ENCODE results near the gene CIAO2B. TPM values are rescaled to one million over a fixed set of nuclear protein-coding genes. Genes with fewer than 3 reads are reported as not detected.

CIAO2B gene
- total and polyA plus RNA-seq, 4 donors, result 51.1 to 120 (median 86.2) TPM

DNA sequence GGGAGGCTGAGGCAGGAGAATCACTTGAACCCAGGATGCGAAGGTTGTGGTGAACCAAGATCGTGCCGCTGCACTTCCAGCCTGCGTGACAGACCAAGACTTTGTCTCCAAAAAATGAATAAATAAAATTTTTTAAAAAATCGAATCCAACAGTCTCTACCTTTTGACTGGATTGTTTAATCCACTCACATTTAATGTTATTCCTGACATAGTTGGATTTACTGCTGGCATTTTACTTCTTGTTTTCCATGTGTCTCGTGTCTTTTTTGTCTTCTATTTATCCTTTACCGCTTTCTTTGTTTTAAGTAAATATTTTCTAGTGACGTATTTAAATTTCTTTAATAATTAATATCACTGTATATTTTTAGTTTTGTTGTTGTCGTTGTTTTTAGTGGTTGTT lies 48.8 kb upstream of the CIAO2B start:
- peaks cover 0 to 7% (median 2%) of the 10 kb centered on the region in 4 donors for H3K4me1 ChIP-seq (ENCODE audit: control insufficient read depth in 4 of 4, insufficient read depth in 4 of 4, low read length in 3 of 4)
- H3K9me3 ChIP-seq (ENCODE audit: control insufficient read depth in 4 of 4, low read length in 3 of 4), result no peaks in the 10 kb centered on the region
- TF ChIP-seq HNF4A (conservative IDR thresholded peaks at IDR 0.05), result no peak
- TF ChIP-seq, protein P1, sequence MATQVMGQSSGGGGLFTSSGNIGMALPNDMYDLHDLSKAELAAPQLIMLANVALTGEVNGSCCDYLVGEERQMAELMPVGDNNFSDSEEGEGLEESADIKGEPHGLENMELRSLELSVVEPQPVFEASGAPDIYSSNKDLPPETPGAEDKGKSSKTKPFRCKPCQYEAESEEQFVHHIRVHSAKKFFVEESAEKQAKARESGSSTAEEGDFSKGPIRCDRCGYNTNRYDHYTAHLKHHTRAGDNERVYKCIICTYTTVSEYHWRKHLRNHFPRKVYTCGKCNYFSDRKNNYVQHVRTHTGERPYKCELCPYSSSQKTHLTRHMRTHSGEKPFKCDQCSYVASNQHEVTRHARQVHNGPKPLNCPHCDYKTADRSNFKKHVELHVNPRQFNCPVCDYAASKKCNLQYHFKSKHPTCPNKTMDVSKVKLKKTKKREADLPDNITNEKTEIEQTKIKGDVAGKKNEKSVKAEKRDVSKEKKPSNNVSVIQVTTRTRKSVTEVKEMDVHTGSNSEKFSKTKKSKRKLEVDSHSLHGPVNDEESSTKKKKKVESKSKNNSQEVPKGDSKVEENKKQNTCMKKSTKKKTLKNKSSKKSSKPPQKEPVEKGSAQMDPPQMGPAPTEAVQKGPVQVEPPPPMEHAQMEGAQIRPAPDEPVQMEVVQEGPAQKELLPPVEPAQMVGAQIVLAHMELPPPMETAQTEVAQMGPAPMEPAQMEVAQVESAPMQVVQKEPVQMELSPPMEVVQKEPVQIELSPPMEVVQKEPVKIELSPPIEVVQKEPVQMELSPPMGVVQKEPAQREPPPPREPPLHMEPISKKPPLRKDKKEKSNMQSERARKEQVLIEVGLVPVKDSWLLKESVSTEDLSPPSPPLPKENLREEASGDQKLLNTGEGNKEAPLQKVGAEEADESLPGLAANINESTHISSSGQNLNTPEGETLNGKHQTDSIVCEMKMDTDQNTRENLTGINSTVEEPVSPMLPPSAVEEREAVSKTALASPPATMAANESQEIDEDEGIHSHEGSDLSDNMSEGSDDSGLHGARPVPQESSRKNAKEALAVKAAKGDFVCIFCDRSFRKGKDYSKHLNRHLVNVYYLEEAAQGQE (IDR thresholded peaks at IDR 0.05), result no peak
- TF ChIP-seq FOXA1 (IDR thresholded peaks at IDR 0.05), result no peak
- TF ChIP-seq RAD21 (IDR thresholded peaks at IDR 0.05), result no peak
- DNase-seq (ENCODE audit: low spot score), result no peak
- H3K4me3 ChIP-seq (ENCODE audit: low read depth in 1 of 3, low read length in 3 of 3), result no peak overlapping the region
- H3K9ac ChIP-seq (ENCODE audit: low read depth in 1 of 2, low read length in 2 of 2), result no peak overlapping the region
- H3K27ac ChIP-seq (ENCODE audit: low read depth in 1 of 2, low read length in 2 of 2), result no peak overlapping the region
- H3K27me3 ChIP-seq (ENCODE audit: control insufficient read depth in 4 of 4, insufficient read depth in 4 of 4, low read length in 3 of 4), result no peaks in the 10 kb centered on the region
- 96% methylated on average over 9 of the region's 9 CpGs for WGBS
- no peaks in the 10 kb centered on the region for H3K36me3 ChIP-seq (ENCODE audit: control insufficient read depth in 4 of 4, insufficient read depth in 3 of 4, low read depth in 1 of 4, low read length in 3 of 4)

DNA sequence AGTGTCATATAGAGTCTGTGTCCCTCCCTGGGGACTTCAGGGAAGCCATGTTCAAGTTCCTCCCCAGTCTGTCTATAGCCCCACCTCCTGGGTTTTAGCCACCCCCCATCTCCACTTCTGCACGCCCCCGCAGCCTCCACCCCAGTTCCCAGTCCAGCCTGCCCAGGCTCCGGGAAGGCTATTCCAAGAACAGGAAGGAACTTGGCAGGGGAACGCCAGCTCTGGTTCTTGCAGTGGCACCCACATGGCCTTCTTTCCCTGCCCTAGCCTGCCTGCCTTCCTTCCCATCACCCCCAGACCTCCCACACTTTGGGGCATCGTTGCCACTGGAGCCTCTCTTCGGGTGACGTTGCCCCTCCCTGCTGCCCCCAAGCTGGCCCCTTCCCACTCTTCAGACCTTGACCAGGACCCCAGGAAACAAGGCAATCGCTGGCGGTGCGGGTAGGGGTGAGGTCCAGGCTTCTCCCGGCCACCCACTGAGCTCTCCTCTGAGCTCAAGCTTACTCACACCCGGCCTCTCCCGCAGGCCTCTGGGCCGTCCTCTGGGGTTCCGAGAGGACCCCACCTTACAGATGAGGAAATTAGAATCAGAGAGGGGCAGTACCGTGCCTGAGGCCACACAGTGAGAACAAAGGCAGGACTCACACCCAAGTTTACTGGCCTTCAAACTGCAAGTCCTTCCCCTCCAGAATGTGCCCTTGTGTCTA lies 45.0 kb upstream of the CIAO2B start:
- Histone ChIP-seq H3K4me1 (ENCODE audit: control insufficient read depth in 4 of 4, insufficient read depth in 4 of 4, low read length in 3 of 4) (peaks cover 0 to 15% (median 7%) of the 10 kb centered on the region in 4 donors), H3K27me3 (ENCODE audit: control insufficient read depth in 4 of 4, insufficient read depth in 4 of 4, low read length in 3 of 4) (no peaks in the 10 kb centered on the region), H3K27ac (ENCODE audit: low read depth in 1 of 2, low read length in 2 of 2) (no peak overlapping the region), H3K36me3 (ENCODE audit: control insufficient read depth in 4 of 4, insufficient read depth in 3 of 4, low read depth in 1 of 4, low read length in 3 of 4) (no peaks in the 10 kb centered on the region), H3K9me3 (ENCODE audit: control insufficient read depth in 4 of 4, low read length in 3 of 4) (no peaks in the 10 kb centered on the region), H3K9ac (ENCODE audit: low read depth in 1 of 2, low read length in 2 of 2) (no peak overlapping the region), H3K4me3 (ENCODE audit: low read depth in 1 of 3, low read length in 3 of 3) (no peak overlapping the region)
- no peak for DNase-seq (ENCODE audit: low spot score)
- TF ChIP-seq RXRA (IDR thresholded peaks at IDR 0.05), result no peak
- TF ChIP-seq FOXA1 (IDR thresholded peaks at IDR 0.05), result no peak
- no peak for TF ChIP-seq EGR1 (IDR thresholded peaks at IDR 0.05; ENCODE audit: low read depth in 2 of 2)
- TF ChIP-seq, protein P2, sequence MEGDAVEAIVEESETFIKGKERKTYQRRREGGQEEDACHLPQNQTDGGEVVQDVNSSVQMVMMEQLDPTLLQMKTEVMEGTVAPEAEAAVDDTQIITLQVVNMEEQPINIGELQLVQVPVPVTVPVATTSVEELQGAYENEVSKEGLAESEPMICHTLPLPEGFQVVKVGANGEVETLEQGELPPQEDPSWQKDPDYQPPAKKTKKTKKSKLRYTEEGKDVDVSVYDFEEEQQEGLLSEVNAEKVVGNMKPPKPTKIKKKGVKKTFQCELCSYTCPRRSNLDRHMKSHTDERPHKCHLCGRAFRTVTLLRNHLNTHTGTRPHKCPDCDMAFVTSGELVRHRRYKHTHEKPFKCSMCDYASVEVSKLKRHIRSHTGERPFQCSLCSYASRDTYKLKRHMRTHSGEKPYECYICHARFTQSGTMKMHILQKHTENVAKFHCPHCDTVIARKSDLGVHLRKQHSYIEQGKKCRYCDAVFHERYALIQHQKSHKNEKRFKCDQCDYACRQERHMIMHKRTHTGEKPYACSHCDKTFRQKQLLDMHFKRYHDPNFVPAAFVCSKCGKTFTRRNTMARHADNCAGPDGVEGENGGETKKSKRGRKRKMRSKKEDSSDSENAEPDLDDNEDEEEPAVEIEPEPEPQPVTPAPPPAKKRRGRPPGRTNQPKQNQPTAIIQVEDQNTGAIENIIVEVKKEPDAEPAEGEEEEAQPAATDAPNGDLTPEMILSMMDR (IDR thresholded peaks at IDR 0.05; ENCODE audit: low read depth, low read length, missing input control), result no peak
- TF ChIP-seq, protein P3, sequence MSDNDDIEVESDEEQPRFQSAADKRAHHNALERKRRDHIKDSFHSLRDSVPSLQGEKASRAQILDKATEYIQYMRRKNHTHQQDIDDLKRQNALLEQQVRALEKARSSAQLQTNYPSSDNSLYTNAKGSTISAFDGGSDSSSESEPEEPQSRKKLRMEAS (IDR thresholded peaks at IDR 0.05), result no peak
- no peak for TF ChIP-seq RAD21 (IDR thresholded peaks at IDR 0.05)
- TF ChIP-seq, protein P4, sequence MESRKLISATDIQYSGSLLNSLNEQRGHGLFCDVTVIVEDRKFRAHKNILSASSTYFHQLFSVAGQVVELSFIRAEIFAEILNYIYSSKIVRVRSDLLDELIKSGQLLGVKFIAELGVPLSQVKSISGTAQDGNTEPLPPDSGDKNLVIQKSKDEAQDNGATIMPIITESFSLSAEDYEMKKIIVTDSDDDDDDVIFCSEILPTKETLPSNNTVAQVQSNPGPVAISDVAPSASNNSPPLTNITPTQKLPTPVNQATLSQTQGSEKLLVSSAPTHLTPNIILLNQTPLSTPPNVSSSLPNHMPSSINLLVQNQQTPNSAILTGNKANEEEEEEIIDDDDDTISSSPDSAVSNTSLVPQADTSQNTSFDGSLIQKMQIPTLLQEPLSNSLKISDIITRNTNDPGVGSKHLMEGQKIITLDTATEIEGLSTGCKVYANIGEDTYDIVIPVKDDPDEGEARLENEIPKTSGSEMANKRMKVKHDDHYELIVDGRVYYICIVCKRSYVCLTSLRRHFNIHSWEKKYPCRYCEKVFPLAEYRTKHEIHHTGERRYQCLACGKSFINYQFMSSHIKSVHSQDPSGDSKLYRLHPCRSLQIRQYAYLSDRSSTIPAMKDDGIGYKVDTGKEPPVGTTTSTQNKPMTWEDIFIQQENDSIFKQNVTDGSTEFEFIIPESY (IDR thresholded peaks at IDR 0.05), result no peak
- TF ChIP-seq HNF4G (IDR thresholded peaks at IDR 0.05), result no peak
- TF ChIP-seq JUND (IDR thresholded peaks at IDR 0.05), result no peak
- TF ChIP-seq YY1 (IDR thresholded peaks at IDR 0.05), result no peak
- no peak for TF ChIP-seq NR2F2 (IDR thresholded peaks at IDR 0.05)
- no peak for TF ChIP-seq HNF4A (conservative IDR thresholded peaks at IDR 0.05)
- TF ChIP-seq SP1 (IDR thresholded peaks at IDR 0.05), result no peak
- TF ChIP-seq, protein P5, sequence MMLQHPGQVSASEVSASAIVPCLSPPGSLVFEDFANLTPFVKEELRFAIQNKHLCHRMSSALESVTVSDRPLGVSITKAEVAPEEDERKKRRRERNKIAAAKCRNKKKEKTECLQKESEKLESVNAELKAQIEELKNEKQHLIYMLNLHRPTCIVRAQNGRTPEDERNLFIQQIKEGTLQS (IDR thresholded peaks at IDR 0.05), result no peak
- no peak for TF ChIP-seq GABPA (IDR thresholded peaks at IDR 0.05 in 1 of 2, conservative IDR thresholded peaks at IDR 0.05 in 1 of 2)
- no peak for TF ChIP-seq TAF1 (conservative IDR thresholded peaks at IDR 0.05)
- TF ChIP-seq, protein P1 (IDR thresholded peaks at IDR 0.05), result no peak
- no peak for TF ChIP-seq FOXA2 (IDR thresholded peaks at IDR 0.05)
- 76% methylated on average over 16 of the region's 16 CpGs for WGBS

All from liver (tissue), 9 donors.